KOPT-K1 (cell line): ENCODE measurements around the gene TEKTIP1.
"Not testable (repeated sequence)": the region's sequence is repeated elsewhere in the genome, so short reads cannot be mapped to it uniquely, and the experiment has no call there.

Source experiments
- H3K27ac ChIP-seq: fragments of 200-600 bp; sonication (generic); 2 replicates; pipeline ENCODE4 v1.5.1; 2016; ENCODE audit warnings: antibody characterized with exemption, mild to moderate bottlenecking, low read depth, low read length; ENCODE audit not compliant: poor library complexity, severe bottlenecking
- H3K36me3 ChIP-seq: fragments of 200-600 bp; sonication (generic); 2 replicates; pipeline ENCODE4 v1.5.1; 2017; ENCODE audit warnings: antibody characterized with exemption, mild to moderate bottlenecking, low read length, moderate library complexity; ENCODE audit not compliant: insufficient read depth
- H3K9me3 ChIP-seq: fragments of 200-600 bp; sonication (generic); 2 replicates; pipeline ENCODE4 v1.5.1; 2017; ENCODE audit warnings: antibody characterized with exemption, low read length, mild to moderate bottlenecking; ENCODE audit not compliant: insufficient read depth, poor library complexity, severe bottlenecking

The TEKTIP1 gene

GRCh38 chr19:3526507-3527237 is 12.3 kb upstream of the TEKTIP1 start:
- Histone ChIP-seq H3K9me3 (no peaks in the 10 kb centered on the region), H3K27ac (no peak overlapping the region), H3K36me3 (peaks cover 85% of the 10 kb centered on the region)

GRCh38 chr19:3527238-3527910 is 11.6 kb upstream of the TEKTIP1 start:
- Histone ChIP-seq H3K27ac (no peak overlapping the region), H3K9me3 (no peaks in the 10 kb centered on the region), H3K36me3 (peaks cover 85% of the 10 kb centered on the region)

- Histone ChIP-seq H3K27ac (no peak overlapping the region), H3K9me3 (no peaks in the 10 kb centered on the region), H3K36me3 (peaks cover 85% of the 10 kb centered on the region)
These were observed 10.9 kb upstream of the TEKTIP1 start for GRCh38 chr19:3528080-3528479.

GRCh38 chr19:3528539-3529211 is 10.3 kb upstream of the TEKTIP1 start:
- Histone ChIP-seq H3K27ac (no peak overlapping the region), H3K36me3 (peaks cover 85% of the 10 kb centered on the region), H3K9me3 (no peaks in the 10 kb centered on the region)

GRCh38 chr19:3529299-3529698 is 9.7 kb upstream of the TEKTIP1 start:
- peaks cover 85% of the 10 kb centered on the region for H3K36me3 ChIP-seq
- not testable (repeated sequence) for H3K9me3 ChIP-seq, H3K27ac ChIP-seq

GRCh38 chr19:3530389-3530788 is 8.6 kb upstream of the TEKTIP1 start:
- H3K36me3 ChIP-seq: peaks cover 88% of the 10 kb centered on the region
- no peaks in the 10 kb centered on the region for H3K9me3 ChIP-seq
- no peak overlapping the region for H3K27ac ChIP-seq

GRCh38 chr19:3531716-3532115 is 7.3 kb upstream of the TEKTIP1 start:
- peaks cover 89% of the 10 kb centered on the region for H3K36me3 ChIP-seq
- H3K9me3 ChIP-seq: no peaks in the 10 kb centered on the region
- no peak overlapping the region for H3K27ac ChIP-seq

- Histone ChIP-seq H3K9me3 (no peaks in the 10 kb centered on the region), H3K27ac (no peak overlapping the region), H3K36me3 (peaks cover 89% of the 10 kb centered on the region)
These were observed 6.7 kb upstream of the TEKTIP1 start for GRCh38 chr19:3532154-3532786.

GRCh38 chr19:3533033-3533432 is 5.9 kb upstream of the TEKTIP1 start:
- Histone ChIP-seq H3K36me3 (peaks cover 89% of the 10 kb centered on the region), H3K9me3 (no peaks in the 10 kb centered on the region), H3K27ac (no peak overlapping the region)

GRCh38 chr19:3533563-3534216 is 5.3 kb upstream of the TEKTIP1 start:
- no peaks in the 10 kb centered on the region for H3K9me3 ChIP-seq
- no peak overlapping the region for H3K27ac ChIP-seq
- H3K36me3 ChIP-seq: peaks cover 89% of the 10 kb centered on the region

GRCh38 chr19:3534375-3535234 is 4.4 kb upstream of the TEKTIP1 start:
- Histone ChIP-seq H3K9me3 (no peaks in the 10 kb centered on the region), H3K36me3 (peaks cover 98% of the 10 kb centered on the region), H3K27ac (no peak overlapping the region)

GRCh38 chr19:3535235-3535535 is 3.8 kb upstream of the TEKTIP1 start:
- Histone ChIP-seq H3K27ac (no peak overlapping the region), H3K9me3 (no peaks in the 10 kb centered on the region)

GRCh38 chr19:3535563-3535965 is 3.4 kb upstream of the TEKTIP1 start:
- H3K27ac ChIP-seq: no peak overlapping the region
- peaks cover 95% of the 10 kb centered on the region for H3K36me3 ChIP-seq
- H3K9me3 ChIP-seq: no peaks in the 10 kb centered on the region

More at GRCh38 chr19:3535235-3535535, 3.8 kb upstream of the TEKTIP1 start:
- H3K36me3 ChIP-seq: peaks cover 99% of the 10 kb centered on the region

- H3K9me3 ChIP-seq: no peaks in the 10 kb centered on the region
- H3K36me3 ChIP-seq: peaks cover 91% of the 10 kb centered on the region
- H3K27ac ChIP-seq: no peak overlapping the region
These were observed 3.0 kb upstream of the TEKTIP1 start for GRCh38 chr19:3535981-3536380.
